Raji (cell line): Measurements from ENCODE around the gene ZBTB48.

ENCODE experiments used
- POLR2A ChIP-seq: IDR thresholded peaks from 2 replicates; pipeline ENCODE4 v1.6.1; 2011; ENCODE audit warnings: low read depth, low read length, control low read depth; ENCODE audit not compliant: insufficient read depth

Gene ZBTB48

GRCh38 chr1:6584126-6585080 is 4.6 kb downstream of the ZBTB48 start:
- no peak for TF ChIP-seq POLR2A

DNA sequence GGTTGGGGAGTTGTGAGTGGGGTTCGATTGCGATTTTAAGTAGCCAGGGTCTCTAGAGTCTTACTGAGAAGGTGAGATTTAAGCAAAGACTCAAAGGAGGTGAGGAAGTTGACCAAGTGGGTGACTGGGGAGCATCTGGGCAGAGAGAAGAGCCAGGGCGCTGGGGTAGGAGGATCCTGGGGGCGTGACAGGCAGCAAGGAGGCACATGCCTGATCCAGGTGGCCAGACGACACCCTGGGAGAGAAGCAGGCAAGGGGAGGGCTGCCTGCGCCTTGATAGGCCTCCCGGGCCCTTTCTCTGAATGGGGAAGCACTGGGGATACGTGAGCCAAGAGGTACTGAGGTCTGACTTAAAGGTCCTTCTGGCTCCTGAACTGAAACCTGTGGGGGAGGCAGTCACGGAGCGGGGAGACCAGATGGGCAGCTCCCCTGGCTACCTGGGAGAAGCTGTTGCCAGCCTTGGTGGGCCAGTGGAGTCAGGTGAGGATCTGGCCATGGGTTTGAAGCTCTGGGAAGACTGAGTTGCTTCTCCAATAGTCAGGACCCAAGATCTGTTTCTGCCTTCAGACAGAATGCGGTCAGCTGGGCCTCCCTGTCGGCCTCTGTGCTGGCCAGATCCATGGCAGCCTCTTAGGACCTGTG is 5.4 kb downstream of the ZBTB48 start:
- no peak for TF ChIP-seq POLR2A

GRCh38 chr1:6585841-6586240 is 6.0 kb downstream of the ZBTB48 start:
- TF ChIP-seq POLR2A: no peak

DNA sequence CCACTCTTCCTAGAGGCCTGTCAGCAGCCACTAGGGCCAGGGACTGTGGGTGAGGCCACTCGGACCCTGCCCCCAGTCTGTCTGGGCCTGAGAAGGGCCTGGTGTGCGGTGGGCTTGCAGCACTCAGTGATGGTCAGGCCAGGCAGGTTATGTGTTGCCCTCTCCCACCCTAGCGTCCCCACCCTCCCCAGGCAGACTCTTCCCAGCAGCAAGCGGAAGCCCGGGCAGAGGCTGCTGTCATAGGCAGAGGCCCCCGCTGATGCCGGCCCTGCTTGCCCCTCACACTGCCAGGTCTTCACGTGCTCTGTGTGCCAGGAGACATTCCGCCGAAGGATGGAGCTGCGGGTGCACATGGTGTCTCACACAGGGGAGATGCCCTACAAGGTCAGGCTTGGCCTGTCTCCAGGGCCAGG is 6.6 kb downstream of the ZBTB48 start:
- TF ChIP-seq POLR2A: no peak

- TF ChIP-seq POLR2A: no peak
Observed at GRCh38 chr1:6587261-6588005, 7.6 kb downstream of the ZBTB48 start.

GRCh38 chr1:6588128-6588892 is 8.5 kb downstream of the ZBTB48 start:
- no peak for TF ChIP-seq POLR2A

DNA sequence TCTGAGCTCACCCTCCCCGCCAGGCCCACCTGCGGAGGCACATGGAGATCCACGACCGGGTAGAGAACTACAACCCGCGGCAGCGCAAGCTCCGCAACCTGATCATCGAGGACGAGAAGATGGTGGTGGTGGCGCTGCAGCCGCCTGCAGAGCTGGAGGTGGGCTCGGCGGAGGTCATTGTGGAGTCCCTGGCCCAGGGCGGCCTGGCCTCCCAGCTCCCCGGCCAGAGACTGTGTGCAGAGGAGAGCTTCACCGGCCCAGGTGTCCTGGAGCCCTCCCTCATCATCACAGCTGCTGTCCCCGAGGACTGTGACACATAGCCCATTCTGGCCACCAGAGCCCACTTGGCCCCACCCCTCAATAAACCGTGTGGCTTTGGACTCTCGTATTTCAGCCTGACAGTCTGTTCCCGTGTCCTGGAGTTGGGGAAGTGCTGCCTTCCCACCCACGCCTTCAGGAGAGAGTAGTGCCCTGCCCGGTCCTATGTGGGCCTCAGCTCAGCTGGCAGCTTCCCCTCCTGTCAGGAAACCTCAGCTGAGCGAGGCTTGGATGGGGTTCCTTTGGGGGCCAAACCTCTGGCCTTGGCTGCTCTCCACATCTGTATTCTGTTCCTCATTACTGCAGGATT is 9.2 kb downstream of the ZBTB48 start:
- no peak for TF ChIP-seq POLR2A

- TF ChIP-seq POLR2A: no peak
Observed at GRCh38 chr1:6590046-6590445, 10.3 kb downstream of the ZBTB48 start.

- TF ChIP-seq POLR2A: no peak
Observed at GRCh38 chr1:6591222-6591621, 11.4 kb downstream of the ZBTB48 start.

DNA sequence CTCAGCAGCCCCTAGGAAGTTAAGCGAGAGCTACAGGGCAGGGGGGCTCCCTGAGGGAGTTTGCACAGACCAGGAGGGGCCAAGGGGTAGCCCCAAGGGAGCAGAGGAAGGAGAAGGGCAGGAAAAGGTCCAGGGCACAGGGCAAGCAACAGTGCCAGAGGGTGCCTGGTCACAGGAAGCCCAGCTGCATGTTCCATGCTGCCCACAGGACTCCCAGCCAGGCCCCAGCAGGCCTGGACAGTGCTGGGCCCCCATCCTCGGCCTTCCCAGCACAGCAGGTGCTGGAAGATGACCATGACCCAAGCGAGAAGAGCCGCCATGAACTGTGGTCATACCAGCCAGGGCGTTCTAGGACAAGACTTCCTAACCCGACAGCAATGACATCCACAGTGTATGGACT is 11.8 kb downstream of the ZBTB48 start:
- no peak for TF ChIP-seq POLR2A

DNA sequence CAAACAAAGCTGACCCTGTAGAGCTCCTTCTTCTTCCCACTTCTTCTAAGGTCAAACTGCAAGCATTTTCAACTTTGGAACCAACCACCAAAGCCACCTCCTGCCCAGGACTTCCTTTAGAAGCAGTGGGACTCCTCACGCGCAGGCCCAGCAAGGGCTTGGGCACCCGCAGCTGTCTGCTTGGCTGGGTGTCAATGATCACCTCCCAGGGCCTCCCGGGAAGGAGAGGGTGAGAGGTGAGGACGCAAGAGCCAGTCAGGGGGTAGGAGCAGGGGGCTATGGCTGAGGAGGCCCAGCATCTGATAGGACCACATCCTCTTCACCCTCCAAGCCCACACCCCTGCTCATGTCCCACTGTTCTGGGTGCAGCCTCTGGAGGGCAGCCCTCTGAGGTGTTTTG is 12.6 kb downstream of the ZBTB48 start:
- no peak for TF ChIP-seq POLR2A

GRCh38 chr1:6592865-6593593 is 13.2 kb downstream of the ZBTB48 start:
- no peak for TF ChIP-seq POLR2A

- TF ChIP-seq POLR2A: no peak
Observed at GRCh38 chr1:6593810-6594209, 14.0 kb downstream of the ZBTB48 start.
